Heart left ventricle (tissue), 16 donors: ENCODE results near the gene JAK2. TPM values are rescaled to one million over a fixed set of nuclear protein-coding genes. Genes with fewer than 3 reads are reported as not detected.

Source experiments
- ATAC-seq, 4 donors: fragments of 200-7000 bp; cut with Tn5 transposase; one replicate each; pipeline ENCODE4 v1.9.1; 2020 to 2022; ENCODE audit warnings: moderate library complexity in 4 of 4, mild to moderate bottlenecking in 3 of 4, moderate number of reproducible peaks in 1 of 4
- DNase-seq, 5 donors: peaks; one replicate each; pipeline ENCODE4 v3.0.0-alpha.2; 2020
- H3K27ac ChIP-seq, 12 donors: fragments of 200-600 bp; sonication (generic) in 4 of 12; one replicate each; pipeline versions ENCODE4 v1.5.0 to v1.8.0; 2016 to 2022; ENCODE audit warnings: mild to moderate bottlenecking in 2 of 12
- H3K27me3 ChIP-seq, 9 donors: fragments of 200-600 bp; sonication (generic) in 2 of 9; one replicate each; pipeline versions ENCODE4 v1.5.1 to v1.8.0; 2016 to 2022; ENCODE audit warnings: mild to moderate bottlenecking in 3 of 9
- H3K36me3 ChIP-seq, 9 donors: fragments of 200-600 bp; sonication (generic) in 2 of 9; one replicate each; pipeline versions ENCODE4 v1.5.0 to v1.8.0; 2018 to 2022; ENCODE audit warnings: mild to moderate bottlenecking in 2 of 9
- H3K4me1 ChIP-seq, 12 donors: fragments of 200-600 bp; sonication (generic) in 4 of 12; one replicate each; pipeline versions ENCODE4 v1.5.0 to v1.8.0; 2016 to 2022; ENCODE audit warnings: mild to moderate bottlenecking in 3 of 12
- H3K4me3 ChIP-seq, 12 donors: fragments of 200-600 bp; sonication (generic) in 4 of 12; one replicate each; pipeline versions ENCODE4 v1.5.0 to v1.8.0; 2017 to 2022; ENCODE audit warnings: mild to moderate bottlenecking in 9 of 12, moderate library complexity in 4 of 12
- H3K9me3 ChIP-seq, 12 donors: fragments of 200-600 bp; sonication (generic) in 4 of 12; one replicate each; pipeline versions ENCODE4 v1.5.0 to v1.8.0; 2016 to 2022; ENCODE audit warnings: mild to moderate bottlenecking in 1 of 12
- POLR2A ChIP-seq, 2 donors: fragments of 450-650 bp; IDR thresholded peaks; one replicate each; pipeline ENCODE4 v1.6.1; 2017; ENCODE audit warnings: antibody characterized with exemption in 2 of 2, mild to moderate bottlenecking in 2 of 2, moderate library complexity in 2 of 2
- WGBS, 4 donors: extraction: QIAGEN DNeasy Blood & Tissue Kit in 2 of 4; methylation state at CpG; one replicate each; pipeline versions ENCODE4 v1.1.5 to v1.1.7; 2013 to 2018; 5-methylcytosine and 5-hydroxymethylcytosine counted together
- intact Hi-C, 10 donors: fragments of 100-400 bp; cut with DNase I; formaldehyde crosslinking; loops; one replicate each; pipeline versions ENCODE4 v1.11.1 to v1.14.2; 2022
- polyA plus RNA-seq, 2 donors: library from polyadenylated mRNA; stranded (reverse); fragments of 200-250 nt; gene quantifications; one replicate each; pipeline ENCODE4 v1.2.3, GENCODE V29; 2013
- total RNA-seq, 9 donors: library from RNA; depleted of rRNA in 2 of 9; stranded (reverse); fragments of >200 nt in 2 of 9; fragmentation: NEBNext Ultra II Directional in 3 of 9; extraction: Animal tissue kit (Norgen Biotek cat#: 25700) in 3 of 9; gene quantifications; one replicate each; pipeline versions ENCODE4 v1.1.0 to v1.2.4, GENCODE V29; 2016 to 2023
- TF ChIP-seq, protein P1 (sequence below), 12 donors: fragments of 200-600 bp; sonication (generic) in 4 of 12; IDR thresholded peaks; one replicate each; pipeline versions ENCODE4 v1.5.0 to v1.8.0; 2018 to 2022; ENCODE audit warnings: antibody characterized with exemption in 12 of 12, mild to moderate bottlenecking in 5 of 12
- donor health status: ischemic (EF 13 %, LVEDD 7.1; RV severe dilation, severe dysfunction).
- donor health status: healthy with polysubstance abuse.
- donor health status: DM: no; HTN: yes; CAD: no.
- donor health status: DM: no; HTN: no; CAD: no.
- donor health status: ischemic (EF 25% LVEDD 6.9; RV normal size, moderate dysfunction).
- donor health status: ischemic (EF 25% LVEDD 5.7; RV mildly dilated, moderate dysfunction).
- donor health status: healthy.
- donor health status: DM: yes; HTN: yes; CAD: no.
- donor health status: ischemic (EF 35%, LVEDD 5.7; RV mildly dilated, moderate dysfunction).
- donor health status: nonischemic (EF 11% LVEDD 7.7; RV severe dilation, severe dysfunction).
- donor health status: DM: yes; HTN: yes; CAD: no.
- donor health status: PGD.
- donor health status: ischemic (EF 29% LVEDD 5.4; RV normal size, mild dysfunction).
- donor health status: nonischemic (EF 23%, LVEDD 6.1; RV moderate dilation, normal function).

The JAK2 gene
- total and polyA plus RNA-seq, 11 donors = 4.3 to 62.9 (median 27.9) TPM

GRCh38 chr9:5113523-5113922, 128.5 kb downstream of the JAK2 start:
- DNase-seq = peak in 1 of 5 donors; percentile 10
- peak in 1 of 4 donors; percentile 27 for ATAC-seq
- 97 to 99% (median 98%) methylated on average over 10 of the region's 10 CpGs for WGBS, 4 donors

DNA sequence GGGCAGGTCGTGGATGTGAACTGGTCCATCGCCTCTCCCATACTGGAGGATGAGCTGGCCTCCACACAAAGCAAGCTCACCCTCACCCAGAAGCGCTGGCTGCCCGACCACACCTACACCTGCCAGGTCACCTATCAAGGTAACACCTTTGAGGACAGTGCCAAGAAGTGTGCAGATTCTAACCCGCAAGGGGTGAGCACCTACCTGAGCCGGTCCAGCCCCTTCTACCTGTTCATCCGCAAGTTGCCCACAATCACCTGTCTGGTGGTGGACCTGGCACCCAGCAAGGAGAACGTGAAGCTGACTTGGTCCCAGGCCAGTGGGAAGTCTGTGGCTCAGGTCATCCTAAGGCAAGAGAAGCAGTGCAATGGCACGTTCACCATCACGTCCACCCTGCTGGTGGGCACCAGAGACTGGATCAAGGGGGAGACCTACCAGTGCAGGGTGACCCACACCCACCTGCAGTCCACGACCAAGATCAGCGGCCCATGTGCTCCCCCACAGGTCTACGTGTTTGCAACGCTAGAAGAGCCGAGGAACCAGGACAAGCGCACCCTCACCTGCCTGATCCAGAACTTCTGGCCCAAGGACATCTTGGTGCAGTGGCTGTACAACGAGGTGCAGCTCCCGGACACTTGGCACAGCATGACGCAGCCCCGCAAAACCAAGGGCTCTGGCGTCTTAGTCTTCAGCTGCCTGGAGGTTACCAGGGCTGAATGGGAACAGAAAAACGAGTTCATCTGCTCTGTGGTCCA, 129.1 kb downstream of the JAK2 start:
- peak in 2 of 4 donors; percentile 13 to 16 for ATAC-seq

More at GRCh38 chr9:5113523-5113922, 128.5 kb downstream of the JAK2 start:
- peaks cover 2 to 46% (median 26%) of the 10 kb centered on the region in 9 donors for H3K36me3 ChIP-seq
- intact Hi-C loops = no loop called here
- TF ChIP-seq, protein P1, sequence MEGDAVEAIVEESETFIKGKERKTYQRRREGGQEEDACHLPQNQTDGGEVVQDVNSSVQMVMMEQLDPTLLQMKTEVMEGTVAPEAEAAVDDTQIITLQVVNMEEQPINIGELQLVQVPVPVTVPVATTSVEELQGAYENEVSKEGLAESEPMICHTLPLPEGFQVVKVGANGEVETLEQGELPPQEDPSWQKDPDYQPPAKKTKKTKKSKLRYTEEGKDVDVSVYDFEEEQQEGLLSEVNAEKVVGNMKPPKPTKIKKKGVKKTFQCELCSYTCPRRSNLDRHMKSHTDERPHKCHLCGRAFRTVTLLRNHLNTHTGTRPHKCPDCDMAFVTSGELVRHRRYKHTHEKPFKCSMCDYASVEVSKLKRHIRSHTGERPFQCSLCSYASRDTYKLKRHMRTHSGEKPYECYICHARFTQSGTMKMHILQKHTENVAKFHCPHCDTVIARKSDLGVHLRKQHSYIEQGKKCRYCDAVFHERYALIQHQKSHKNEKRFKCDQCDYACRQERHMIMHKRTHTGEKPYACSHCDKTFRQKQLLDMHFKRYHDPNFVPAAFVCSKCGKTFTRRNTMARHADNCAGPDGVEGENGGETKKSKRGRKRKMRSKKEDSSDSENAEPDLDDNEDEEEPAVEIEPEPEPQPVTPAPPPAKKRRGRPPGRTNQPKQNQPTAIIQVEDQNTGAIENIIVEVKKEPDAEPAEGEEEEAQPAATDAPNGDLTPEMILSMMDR (IDR thresholded peaks at IDR 0.05) = no peak
- no peak for TF ChIP-seq POLR2A (IDR thresholded peaks at IDR 0.05)
- no peak overlapping the region for H3K4me3 ChIP-seq
- H3K9me3 ChIP-seq = peaks cover 0 to 11% (median 0%) of the 10 kb centered on the region in 12 donors
- H3K4me1 ChIP-seq = no peaks in the 10 kb centered on the region
- H3K27me3 ChIP-seq = no peaks in the 10 kb centered on the region
- H3K27ac ChIP-seq = no peak overlapping the region

GRCh38 chr9:5122116-5122515, 137.0 kb downstream of the JAK2 start:
- H3K9me3 ChIP-seq = peaks cover 0 to 6% (median 0%) of the 10 kb centered on the region in 12 donors
- 73 to 85% (median 81%) methylated on average over 1 of the region's 1 CpG for WGBS, 4 donors
- no peak overlapping the region for H3K4me3 ChIP-seq
- TF ChIP-seq POLR2A (IDR thresholded peaks at IDR 0.05) = no peak
- TF ChIP-seq, protein P1 (IDR thresholded peaks at IDR 0.05) = no peak
- no peaks in the 10 kb centered on the region for H3K27me3 ChIP-seq
- intact Hi-C loops = no loop called here
- ATAC-seq (no peak), DNase-seq (no peak)
- peaks cover 0 to 78% (median 36%) of the 10 kb centered on the region in 9 donors for H3K36me3 ChIP-seq
- H3K27ac ChIP-seq = no peak overlapping the region
- no peaks in the 10 kb centered on the region for H3K4me1 ChIP-seq

More for the DNA sequence above, 129.1 kb downstream of the JAK2 start:
- peaks cover 2 to 46% (median 26%) of the 10 kb centered on the region in 9 donors for H3K36me3 ChIP-seq
- no peak overlapping the region for H3K4me3 ChIP-seq
- 97 to 99% (median 97%) methylated on average over 13 to 22 of the region's 22 CpGs for WGBS, 4 donors
- no peaks in the 10 kb centered on the region for H3K4me1 ChIP-seq
- DNase-seq = peak in 1 of 5 donors; percentile 12
- H3K9me3 ChIP-seq = peaks cover 0 to 11% (median 0%) of the 10 kb centered on the region in 12 donors
- no peaks in the 10 kb centered on the region for H3K27me3 ChIP-seq
- intact Hi-C loops = no loop called here
- H3K27ac ChIP-seq = no peak overlapping the region
- TF ChIP-seq, protein P1 (IDR thresholded peaks at IDR 0.05) = no peak
- no peak for TF ChIP-seq POLR2A (IDR thresholded peaks at IDR 0.05)

GRCh38 chr9:5122516-5122915, 137.4 kb downstream of the JAK2 start:
- Histone ChIP-seq H3K36me3 (peaks cover 0 to 80% (median 40%) of the 10 kb centered on the region in 9 donors), H3K27ac (no peak overlapping the region), H3K27me3 (no peaks in the 10 kb centered on the region), H3K9me3 (peaks cover 0 to 6% (median 0%) of the 10 kb centered on the region in 12 donors), H3K4me1 (no peaks in the 10 kb centered on the region), H3K4me3 (no peak overlapping the region)
- DNase-seq (no peak), ATAC-seq (no peak)
- 89 to 95% (median 92%) methylated on average over 3 of the region's 3 CpGs for WGBS, 4 donors
- no peak for TF ChIP-seq POLR2A (IDR thresholded peaks at IDR 0.05)
- TF ChIP-seq, protein P1 (IDR thresholded peaks at IDR 0.05) = no peak
- intact Hi-C loops = no loop called here
